Measurements from ENCODE around the gene YY1AP1.

GRCh38 chr1:155657463-155657862 lies 31.1 kb downstream of the YY1AP1 start:
- TF ChIP-seq CTCF (IDR thresholded peaks at IDR 0.05) (no peak), POLR2A (IDR thresholded peaks at IDR 0.05) (no peak)

All from thyroid gland (tissue), 4 donors.